CD4-positive, alpha-beta T cell (primary cell): Measurements from ENCODE around the gene NAIF1. TPM values are rescaled to one million over a fixed set of nuclear protein-coding genes. Genes with fewer than 3 reads are reported as not detected.

ENCODE experiments used
- ATAC-seq: fragments of 200-7000 bp; cut with Tn5 transposase; one replicate; pipeline ENCODE4 v1.10.0; 2022; ENCODE audit warnings: mild to moderate bottlenecking; ENCODE audit not compliant: poor library complexity
- CTCF ChIA-PET: fragments of 350-600 bp; sonication (Branson Sonifier 250); formaldehyde crosslinking; loops from one replicate; lab custom pipeline; 2021; ENCODE audit warnings: antibody characterized with exemption, inconsistent platforms; lab: Charles Lee
- POLR2A ChIA-PET: fragments of 350-600 bp; sonication (Branson Sonifier 250); formaldehyde crosslinking; loops from one replicate; lab custom pipeline; 2021; ENCODE audit warnings: antibody characterized with exemption, inconsistent platforms; lab: Charles Lee
- DNase-seq, 14 experiments: peaks; one replicate each; pipeline ENCODE4 v3.0.0-alpha.2; 2013 to 2020; ENCODE audit warnings: mixed read lengths in 2 of 14
- H3K27ac ChIP-seq, 2 donors: one replicate each; pipeline versions ENCODE4 v1.5.1 to v1.7.0; 2013; ENCODE audit warnings: low read length in 2 of 2, low read depth in 1 of 2, mild to moderate bottlenecking in 1 of 2
- H3K27me3 ChIP-seq, 2 experiments: 1 replicate in 1 of 2; 2 replicates in 1 of 2; pipeline versions ENCODE4 v1.6.1 to v1.7.0; 2013; ENCODE audit warnings: low read length in 2 of 2, control low read depth in 1 of 2, mild to moderate bottlenecking in 1 of 2, moderate library complexity in 1 of 2; ENCODE audit not compliant: insufficient read depth in 2 of 2, control insufficient read depth in 1 of 2
- H3K36me3 ChIP-seq: one replicate; pipeline ENCODE4 v1.6.1; 2013; ENCODE audit warnings: low read length, control low read depth; ENCODE audit not compliant: insufficient read depth
- H3K4me1 ChIP-seq: one replicate; pipeline ENCODE4 v1.6.1; 2013; ENCODE audit warnings: low read length, control low read depth; ENCODE audit not compliant: insufficient read depth
- H3K4me3 ChIP-seq: one replicate; pipeline ENCODE4 v1.5.1; 2013; ENCODE audit warnings: mild to moderate bottlenecking, low read length, moderate library complexity
- H3K9me3 ChIP-seq, 2 experiments: 1 replicate in 1 of 2; 2 replicates in 1 of 2; pipeline versions ENCODE4 v1.6.1 to v1.7.0; 2013; ENCODE audit warnings: low read length in 2 of 2, mild to moderate bottlenecking in 2 of 2, control low read depth in 1 of 2, moderate library complexity in 1 of 2; ENCODE audit not compliant: control insufficient read depth in 1 of 2, insufficient read depth in 1 of 2
- H3K27ac Mint-ChIP-seq: one replicate; pipeline ENCODE4 v1.8.0; 2020; ENCODE audit warnings: mixed read lengths
- H3K27me3 Mint-ChIP-seq: one replicate; pipeline ENCODE4 v1.8.0; 2021; ENCODE audit warnings: mixed read lengths
- H3K36me3 Mint-ChIP-seq: one replicate; pipeline ENCODE4 v1.8.0; 2021; ENCODE audit warnings: low read depth, mixed read lengths
- H3K4me1 Mint-ChIP-seq: one replicate; pipeline ENCODE4 v1.8.0; 2021; ENCODE audit warnings: low read depth, mixed read lengths
- H3K4me3 Mint-ChIP-seq: one replicate; pipeline ENCODE4 v1.8.0; 2020; ENCODE audit warnings: mild to moderate bottlenecking, mixed read lengths
- H3K9me3 Mint-ChIP-seq: one replicate; pipeline ENCODE4 v1.8.0; 2020; ENCODE audit warnings: mixed read lengths
- CTCF ChIP-seq: fragments of 200-600 bp; IDR thresholded peaks from one replicate; pipeline ENCODE4 v1.8.0; 2022; ENCODE audit warnings: antibody characterized with exemption, mild to moderate bottlenecking
- intact Hi-C, 2 experiments: fragments of 100-400 bp; cut with DNase I in 1 of 2; cut with micrococcal nuclease in 1 of 2; formaldehyde crosslinking; loops; one replicate each; pipeline versions ENCODE4 v1.15.1 to v1.9.0; 2023 to 2025; cut with DNase I, micrococcal nuclease
- total RNA-seq, 174 experiments: library from RNA in 2 of 174; stranded (reverse) in 2 of 174; gene quantifications; one replicate each; pipeline ENCODE4 v1.2.3 and lab custom pipeline; 2021 to 2026

The NAIF1 gene
- total RNA-seq, 2 experiments from 2014 or later: 11.5 to 16.8 TPM

- H3K4me3 Mint-ChIP-seq: peak overlapping the region; percentile 76
- intact Hi-C loops: no loop called here
- Histone ChIP-seq H3K9me3 (no peaks in the 10 kb centered on the region), H3K4me1 (peaks cover 74% of the 10 kb centered on the region), H3K36me3 (peaks cover 22% of the 10 kb centered on the region), H3K27ac (no peak overlapping the region), H3K27me3 (no peaks in the 10 kb centered on the region), H3K4me3 (no peak overlapping the region)
- peaks cover 15% of the 10 kb centered on the region for H3K36me3 Mint-ChIP-seq
- H3K9me3 Mint-ChIP-seq: no peaks in the 10 kb centered on the region
- H3K27me3 Mint-ChIP-seq: no peaks in the 10 kb centered on the region
- DNase-seq: peak in 1 of 14 experiments; percentile 32
- no peak for TF ChIP-seq CTCF
- ATAC-seq: no peak
- ChIA-PET POLR2A (interaction anchor here (1.0 to 5.0 kb wide), 7 partner anchors 8 to 738 kb away, joined by 3 to 39 read pairs (median 5); partner anchors contain the start of genes NAIF1, SLC25A25 and SPOUT1), CTCF (interaction anchor here (3.5 kb wide), 1 partner anchor 26 kb away, joined by 12 read pairs; no protein-coding TSS in a partner anchor)
- H3K4me1 Mint-ChIP-seq: peaks cover 70% of the 10 kb centered on the region
- H3K27ac Mint-ChIP-seq: peak overlapping the region; percentile 90
These were observed 24.5 kb upstream of the NAIF1 start for GRCh38 chr9:128091571-128091970.

- no peak overlapping the region for H3K27ac ChIP-seq
- H3K27me3 Mint-ChIP-seq: no peaks in the 10 kb centered on the region
- peaks cover 74% of the 10 kb centered on the region for H3K4me1 ChIP-seq
- POLR2A ChIA-PET: interaction anchor here (1.0 to 5.0 kb wide), 7 partner anchors 8 to 739 kb away, joined by 3 to 39 read pairs (median 5); partner anchors contain the start of genes NAIF1, SLC25A25 and SPOUT1
- H3K27ac Mint-ChIP-seq: no peak overlapping the region
- peaks cover 13% of the 10 kb centered on the region for H3K36me3 Mint-ChIP-seq
- no peak for DNase-seq
- H3K9me3 ChIP-seq: no peaks in the 10 kb centered on the region
- no peak for ATAC-seq
- H3K9me3 Mint-ChIP-seq: no peaks in the 10 kb centered on the region
- CTCF ChIA-PET: interaction anchor here (3.5 kb wide), 1 partner anchor 27 kb away, joined by 12 read pairs; no protein-coding TSS in a partner anchor
- intact Hi-C loops: no loop called here
- no peak overlapping the region for H3K4me3 Mint-ChIP-seq
- H3K27me3 ChIP-seq: no peaks in the 10 kb centered on the region
- H3K4me3 ChIP-seq: no peak overlapping the region
- TF ChIP-seq CTCF: no peak
- H3K4me1 Mint-ChIP-seq: peaks cover 67% of the 10 kb centered on the region
- H3K36me3 ChIP-seq: peaks cover 22% of the 10 kb centered on the region
These were observed 24.0 kb upstream of the NAIF1 start for GRCh38 chr9:128091144-128091543.

GRCh38 chr9:128089299-128089698 is 22.2 kb upstream of the NAIF1 start:
- no peak for ATAC-seq

More at GRCh38 chr9:128089299-128089698, 22.2 kb upstream of the NAIF1 start:
- TF ChIP-seq CTCF: no peak
- Mint-ChIP-seq H3K4me1 (peaks cover 69% of the 10 kb centered on the region), H3K27me3 (no peaks in the 10 kb centered on the region), H3K36me3 (peaks cover 18% of the 10 kb centered on the region), H3K4me3 (no peak overlapping the region), H3K9me3 (no peaks in the 10 kb centered on the region), H3K27ac (peak overlapping the region; percentile 77)
- CTCF ChIA-PET: interaction anchor here (1.2 kb wide), 1 partner anchor 134 kb away, joined by 3 read pairs; no protein-coding TSS in a partner anchor
- no peak for DNase-seq
- Histone ChIP-seq H3K36me3 (peaks cover 18% of the 10 kb centered on the region), H3K27ac (no peak overlapping the region), H3K4me3 (no peak overlapping the region), H3K27me3 (no peaks in the 10 kb centered on the region), H3K4me1 (peaks cover 60% of the 10 kb centered on the region), H3K9me3 (no peaks in the 10 kb centered on the region)
- intact Hi-C loops: no loop called here
- POLR2A ChIA-PET: interaction anchor here (2.8 kb wide), 1 partner anchor 17 kb away, joined by 9 read pairs; no protein-coding TSS in a partner anchor
